GM12801 (cell line): ENCODE measurements around the gene COPG1.

ENCODE experiments used
- CTCF ChIP-seq: IDR thresholded peaks from one replicate; pipeline ENCODE4 v1.5.1; 2011; ENCODE audit warnings: control low read depth; ENCODE audit not compliant: insufficient read length; ENCODE audit errors: extremely low read depth

COPG1 gene

GRCh38 chr3:129218742-129219141 is 30.7 kb upstream of the COPG1 start:
- TF ChIP-seq CTCF = no peak

- no peak for TF ChIP-seq CTCF
These were observed 24.4 kb upstream of the COPG1 start for GRCh38 chr3:129224984-129225393.

- no peak for TF ChIP-seq CTCF
These were observed 23.0 kb upstream of the COPG1 start for GRCh38 chr3:129226374-129226773.

GRCh38 chr3:129228891-129229585 is 20.4 kb upstream of the COPG1 start:
- TF ChIP-seq CTCF = no peak

GRCh38 chr3:129230311-129231019 is 18.9 kb upstream of the COPG1 start:
- TF ChIP-seq CTCF = no peak

GRCh38 chr3:129231331-129232119 is 17.9 kb upstream of the COPG1 start:
- TF ChIP-seq CTCF = no peak

GRCh38 chr3:129233538-129233937 is 15.9 kb upstream of the COPG1 start:
- no peak for TF ChIP-seq CTCF
